OCI-LY1 (cell line): ENCODE results near the gene PDE6A.

Source experiments
- H2AFZ ChIP-seq: fragments of 200-600 bp; sonication (generic), shearing (Covaris generic); 2 replicates; pipeline ENCODE4 v1.6.0; 2014; ENCODE audit warnings: antibody characterized with exemption, mild to moderate bottlenecking, low read length
- H3F3A ChIP-seq: fragments of 200-600 bp; sonication (generic), shearing (Covaris generic); 2 replicates; pipeline ENCODE4 v1.6.0; 2014; ENCODE audit warnings: mild to moderate bottlenecking, antibody characterized with exemption, low read length, moderate library complexity; ENCODE audit not compliant: insufficient read depth
- H3K27ac ChIP-seq: fragments of 200-600 bp; sonication (generic); 2 replicates; pipeline ENCODE4 v1.5.1; 2014; ENCODE audit warnings: low read length, mixed run types, mild to moderate bottlenecking, low read depth; ENCODE audit not compliant: poor library complexity, severe bottlenecking
- H3K27me3 ChIP-seq: fragments of 200-600 bp; sonication (generic); 2 replicates; pipeline ENCODE4 v1.6.0; 2014; ENCODE audit warnings: antibody characterized with exemption, mild to moderate bottlenecking, low read length, moderate library complexity; ENCODE audit not compliant: insufficient read depth
- H3K36me3 ChIP-seq: fragments of 200-600 bp; sonication (generic); 2 replicates; pipeline ENCODE4 v1.6.1; 2014; ENCODE audit warnings: mild to moderate bottlenecking, antibody characterized with exemption, low read length, moderate library complexity, mixed read lengths; ENCODE audit not compliant: insufficient read depth
- H3K4me1 ChIP-seq: fragments of 200-600 bp; sonication (generic); 2 replicates; pipeline ENCODE4 v1.5.1; 2014; ENCODE audit warnings: mild to moderate bottlenecking, low read length, moderate library complexity; ENCODE audit not compliant: insufficient read depth, severe bottlenecking
- H3K4me2 ChIP-seq: fragments of 200-600 bp; sonication (generic), shearing (Covaris generic); 2 replicates; pipeline ENCODE4 v1.6.1; 2014; ENCODE audit warnings: low read length
- H3K4me3 ChIP-seq: fragments of 200-600 bp; sonication (generic); 2 replicates; pipeline ENCODE4 v1.5.1; 2014; ENCODE audit warnings: low read length, low read depth, mild to moderate bottlenecking, mixed read lengths; ENCODE audit not compliant: poor library complexity, severe bottlenecking
- H3K79me2 ChIP-seq: fragments of 200-600 bp; shearing (Covaris generic); 2 replicates; pipeline ENCODE4 v1.6.1; 2016; ENCODE audit warnings: mixed run types, low read length, mixed read lengths; ENCODE audit not compliant: insufficient read depth
- H3K9ac ChIP-seq: fragments of 200-600 bp; sonication (generic), shearing (Covaris generic); 2 replicates; pipeline ENCODE4 v1.6.1; 2014; ENCODE audit warnings: mild to moderate bottlenecking, low read length, mixed read lengths
- H3K9me2 ChIP-seq: fragments of 200-600 bp; sonication (generic), shearing (Covaris generic); 2 replicates; pipeline ENCODE4 v1.6.1; 2014; ENCODE audit warnings: low read depth, mild to moderate bottlenecking, low read length, mixed read lengths
- H3K9me3 ChIP-seq: fragments of 200-600 bp; shearing (Covaris generic); 2 replicates; pipeline ENCODE4 v1.6.1; 2014; ENCODE audit warnings: low read length, mixed read lengths
- H4K20me1 ChIP-seq: fragments of 200-600 bp; sonication (generic), shearing (Covaris generic); 2 replicates; pipeline ENCODE4 v1.6.0; 2016; ENCODE audit warnings: mild to moderate bottlenecking, low read length; ENCODE audit not compliant: insufficient read depth
- CTCF ChIP-seq: fragments of 200-600 bp; sonication (generic), shearing (Covaris generic); IDR thresholded peaks from 2 replicates; pipeline ENCODE4 v1.5.1; 2017; ENCODE audit warnings: mild to moderate bottlenecking, antibody characterized with exemption, low read length, moderate library complexity, mixed read lengths
- EZH2 ChIP-seq: fragments of 200-600 bp; sonication (generic), shearing (Covaris generic); IDR thresholded peaks from 2 replicates; pipeline ENCODE4 v1.8.0; 2017; ENCODE audit warnings: borderline replicate concordance, mixed run types, mild to moderate bottlenecking, antibody characterized with exemption, low read length, moderate library complexity, mixed read lengths

The PDE6A gene

GRCh38 chr5:149811453-149811852 is 133.1 kb downstream of the PDE6A start:
- no peak overlapping the region for H2AFZ ChIP-seq
- H3K36me3 ChIP-seq, result no peaks in the 10 kb centered on the region
- no peaks in the 10 kb centered on the region for H3F3A ChIP-seq
- no peak overlapping the region for H3K27ac ChIP-seq
- H3K9me2 ChIP-seq, result no peaks in the 10 kb centered on the region
- H3K9ac ChIP-seq, result no peak overlapping the region
- no peaks in the 10 kb centered on the region for H3K9me3 ChIP-seq
- no peak overlapping the region for H3K4me2 ChIP-seq
- TF ChIP-seq EZH2, result no peak
- TF ChIP-seq CTCF, result no peak
- 0 out of 2 replicates have a peak, but pooled peaks cover 4% of the 10 kb centered on the region for H3K79me2 ChIP-seq
- H3K27me3 ChIP-seq, result no peaks in the 10 kb centered on the region
- H3K4me1 ChIP-seq, result peaks cover 5% of the 10 kb centered on the region
- no peaks in the 10 kb centered on the region for H4K20me1 ChIP-seq
- H3K4me3 ChIP-seq, result no peak overlapping the region

- TF ChIP-seq CTCF, result no peak
Measured at GRCh38 chr5:149810856-149811255, 133.7 kb downstream of the PDE6A start.

GRCh38 chr5:149809931-149810691 is 134.5 kb downstream of the PDE6A start:
- H3K27me3 ChIP-seq, result no peaks in the 10 kb centered on the region
- H2AFZ ChIP-seq, result no peak overlapping the region
- no peak overlapping the region for H3K4me2 ChIP-seq
- no peaks in the 10 kb centered on the region for H3F3A ChIP-seq
- no peaks in the 10 kb centered on the region for H3K36me3 ChIP-seq
- no peaks in the 10 kb centered on the region for H3K79me2 ChIP-seq
- TF ChIP-seq EZH2 (no peak), CTCF (no peak)
- H4K20me1 ChIP-seq, result no peaks in the 10 kb centered on the region
- H3K4me3 ChIP-seq, result no peak overlapping the region
- H3K9ac ChIP-seq, result no peak overlapping the region
- no peak overlapping the region for H3K27ac ChIP-seq
- H3K4me1 ChIP-seq, result peaks cover 18% of the 10 kb centered on the region
- H3K9me2 ChIP-seq, result no peaks in the 10 kb centered on the region
- H3K9me3 ChIP-seq, result no peaks in the 10 kb centered on the region

More at GRCh38 chr5:149810856-149811255, 133.7 kb downstream of the PDE6A start:
- no peaks in the 10 kb centered on the region for H3K36me3 ChIP-seq
- no peak overlapping the region for H3K9ac ChIP-seq
- no peak overlapping the region for H3K4me3 ChIP-seq
- no peaks in the 10 kb centered on the region for H3K9me3 ChIP-seq
- H3K4me1 ChIP-seq, result peaks cover 11% of the 10 kb centered on the region
- H3K27ac ChIP-seq, result no peak overlapping the region
- no peaks in the 10 kb centered on the region for H3K9me2 ChIP-seq
- no peak overlapping the region for H3K4me2 ChIP-seq
- no peaks in the 10 kb centered on the region for H3K27me3 ChIP-seq
- H4K20me1 ChIP-seq, result no peaks in the 10 kb centered on the region
- H3K79me2 ChIP-seq, result no peaks in the 10 kb centered on the region
- no peak overlapping the region for H2AFZ ChIP-seq
- no peaks in the 10 kb centered on the region for H3F3A ChIP-seq
